GM12873 (cell line): ENCODE results near the gene ADORA2B.

Source experiments
- TF ChIP-seq, protein P1 (sequence below): IDR thresholded peaks from 2 replicates; pipeline ENCODE4 v1.5.1; 2012; ENCODE audit warnings: low read depth, mild to moderate bottlenecking, moderate library complexity, low read length, control low read depth; ENCODE audit not compliant: insufficient read depth; ENCODE audit errors: missing control alignments

ADORA2B gene

DNA sequence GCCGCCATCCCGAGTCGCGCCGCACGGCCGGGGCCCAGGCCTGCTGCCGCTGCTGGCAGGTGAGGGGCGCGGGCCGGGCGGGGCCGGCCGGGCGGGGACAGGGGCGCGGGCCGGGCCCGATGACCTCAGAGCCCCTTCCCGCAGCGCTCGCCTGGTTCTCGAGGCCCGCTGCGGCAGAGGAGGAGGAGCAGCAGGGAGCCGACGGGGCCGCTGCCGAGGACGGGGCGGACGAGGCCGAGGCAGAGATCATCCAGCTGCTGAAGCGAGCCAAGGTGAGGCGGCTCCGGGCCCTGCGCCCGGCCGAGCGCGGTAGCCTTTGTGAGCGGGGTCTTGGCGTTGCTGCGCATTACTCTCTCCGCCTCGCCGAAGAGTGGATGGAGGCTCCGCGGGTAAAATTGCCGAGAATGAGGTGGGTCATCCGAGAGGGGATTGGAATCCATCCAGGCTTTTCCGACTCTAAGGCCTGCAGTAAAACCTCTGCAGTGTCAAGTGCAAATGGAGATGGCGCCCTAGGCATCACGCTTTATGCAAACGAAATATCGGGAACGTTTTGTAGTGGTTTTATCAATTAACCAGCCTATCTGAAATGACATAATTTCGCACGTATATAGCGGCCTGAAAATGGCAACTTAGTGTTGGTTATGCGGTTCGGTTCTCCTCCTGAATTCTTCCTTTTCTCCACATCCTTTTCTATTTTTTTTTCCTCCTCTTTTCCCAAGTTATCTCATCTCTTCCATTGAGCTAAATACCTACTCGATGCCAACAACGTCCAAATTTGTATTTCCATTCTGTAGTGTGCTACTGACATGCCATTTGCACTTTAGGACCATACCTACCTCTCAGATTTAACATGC is 55.3 kb downstream of the ADORA2B start:
- TF ChIP-seq, protein P1, sequence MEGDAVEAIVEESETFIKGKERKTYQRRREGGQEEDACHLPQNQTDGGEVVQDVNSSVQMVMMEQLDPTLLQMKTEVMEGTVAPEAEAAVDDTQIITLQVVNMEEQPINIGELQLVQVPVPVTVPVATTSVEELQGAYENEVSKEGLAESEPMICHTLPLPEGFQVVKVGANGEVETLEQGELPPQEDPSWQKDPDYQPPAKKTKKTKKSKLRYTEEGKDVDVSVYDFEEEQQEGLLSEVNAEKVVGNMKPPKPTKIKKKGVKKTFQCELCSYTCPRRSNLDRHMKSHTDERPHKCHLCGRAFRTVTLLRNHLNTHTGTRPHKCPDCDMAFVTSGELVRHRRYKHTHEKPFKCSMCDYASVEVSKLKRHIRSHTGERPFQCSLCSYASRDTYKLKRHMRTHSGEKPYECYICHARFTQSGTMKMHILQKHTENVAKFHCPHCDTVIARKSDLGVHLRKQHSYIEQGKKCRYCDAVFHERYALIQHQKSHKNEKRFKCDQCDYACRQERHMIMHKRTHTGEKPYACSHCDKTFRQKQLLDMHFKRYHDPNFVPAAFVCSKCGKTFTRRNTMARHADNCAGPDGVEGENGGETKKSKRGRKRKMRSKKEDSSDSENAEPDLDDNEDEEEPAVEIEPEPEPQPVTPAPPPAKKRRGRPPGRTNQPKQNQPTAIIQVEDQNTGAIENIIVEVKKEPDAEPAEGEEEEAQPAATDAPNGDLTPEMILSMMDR = no peak

DNA sequence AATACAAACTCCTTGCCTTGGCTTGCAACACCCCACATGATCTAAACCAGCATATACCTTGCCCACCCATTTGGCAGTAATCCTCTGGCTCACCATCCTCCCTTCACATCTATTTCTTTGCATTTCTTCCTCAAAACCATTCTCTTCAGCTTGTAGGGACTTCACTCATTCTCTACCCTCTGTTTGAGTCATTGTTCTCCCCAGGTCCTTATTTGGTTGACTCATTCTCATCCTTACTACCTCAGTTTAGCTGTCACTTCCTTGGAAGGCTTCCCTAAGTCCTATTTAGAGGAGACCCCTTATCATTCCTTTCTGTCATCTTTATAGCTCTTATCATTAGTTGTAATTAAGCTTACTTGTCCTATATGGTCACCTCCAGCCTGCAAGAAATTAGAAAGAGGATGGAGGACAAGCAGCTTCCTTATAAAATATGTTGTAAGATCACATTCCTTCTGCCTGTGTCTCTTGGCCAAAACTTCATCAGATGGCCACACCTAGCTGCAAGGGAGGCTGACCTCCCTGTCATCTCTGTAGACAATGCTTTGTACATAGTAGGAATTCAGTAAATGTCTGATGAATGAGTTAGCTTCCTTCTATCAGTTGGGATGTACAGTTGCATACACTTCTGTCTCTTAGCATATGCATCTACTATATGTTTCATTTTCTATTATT is 56.4 kb downstream of the ADORA2B start:
- TF ChIP-seq, protein P1 = no peak

DNA sequence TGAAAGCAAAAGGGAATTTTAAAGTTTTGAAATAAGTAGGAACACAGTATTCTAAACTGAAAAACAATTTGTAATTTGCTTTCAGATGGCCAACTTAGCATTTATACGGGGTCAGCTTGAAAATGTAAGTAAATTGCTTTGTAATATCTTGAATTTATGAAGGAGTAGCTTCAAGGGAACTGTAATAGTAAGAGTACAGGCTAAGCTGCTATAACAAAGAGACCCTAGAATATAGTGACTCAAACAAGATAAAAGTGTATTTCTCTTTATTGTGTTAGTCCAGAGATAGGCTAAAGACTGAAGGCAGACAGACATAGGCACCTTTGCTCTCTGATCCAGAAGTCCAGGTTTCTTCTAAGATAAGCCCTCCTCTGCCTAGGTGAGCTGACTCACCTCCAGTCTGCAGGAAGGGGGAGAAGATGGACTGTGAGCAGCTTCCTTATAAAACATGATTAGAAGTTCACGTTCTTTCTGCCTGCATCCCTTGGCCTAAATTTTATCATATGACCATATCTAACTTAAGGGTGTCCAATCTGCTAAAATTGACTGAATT is 57.9 kb downstream of the ADORA2B start:
- TF ChIP-seq, protein P1 = no peak

DNA sequence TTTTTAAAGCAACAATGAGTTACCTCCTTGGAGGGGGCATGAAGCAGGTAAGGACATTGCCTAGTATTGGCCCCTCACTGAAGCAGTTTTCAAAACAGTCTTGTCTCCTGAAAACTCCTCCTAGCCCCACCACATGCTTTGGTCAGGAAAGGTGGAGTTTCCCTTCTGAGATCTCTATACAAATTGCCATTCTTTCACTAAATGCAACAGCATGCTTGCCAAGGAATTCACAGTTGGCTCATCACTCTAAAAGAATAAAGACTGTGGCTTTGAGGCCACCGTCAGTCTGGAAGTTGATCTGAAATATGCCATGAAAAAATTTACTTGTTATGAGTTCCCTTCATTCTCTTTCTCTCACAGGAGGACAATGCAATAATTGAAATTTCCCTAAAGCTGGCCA is 58.9 kb downstream of the ADORA2B start:
- TF ChIP-seq, protein P1 = no peak

DNA sequence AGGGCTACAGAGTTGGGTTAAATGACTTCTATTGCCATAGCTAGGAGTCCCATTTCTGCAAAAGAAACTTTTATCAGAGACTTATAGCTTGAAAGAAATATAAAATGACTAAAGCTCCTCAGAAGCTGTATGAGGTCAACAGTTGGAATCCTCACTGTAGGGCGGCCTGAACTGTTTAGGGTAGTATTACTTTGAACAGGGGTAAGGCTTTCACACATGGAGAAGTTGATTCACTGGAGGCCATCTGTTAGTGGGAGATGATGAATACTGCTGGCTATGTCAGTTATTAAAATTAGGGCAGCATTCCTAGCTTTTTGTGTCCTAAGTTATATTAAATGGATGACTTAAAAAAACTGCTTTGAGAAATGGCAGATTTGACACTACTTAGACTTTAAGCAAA is 60.7 kb downstream of the ADORA2B start:
- TF ChIP-seq, protein P1 = no peak

DNA sequence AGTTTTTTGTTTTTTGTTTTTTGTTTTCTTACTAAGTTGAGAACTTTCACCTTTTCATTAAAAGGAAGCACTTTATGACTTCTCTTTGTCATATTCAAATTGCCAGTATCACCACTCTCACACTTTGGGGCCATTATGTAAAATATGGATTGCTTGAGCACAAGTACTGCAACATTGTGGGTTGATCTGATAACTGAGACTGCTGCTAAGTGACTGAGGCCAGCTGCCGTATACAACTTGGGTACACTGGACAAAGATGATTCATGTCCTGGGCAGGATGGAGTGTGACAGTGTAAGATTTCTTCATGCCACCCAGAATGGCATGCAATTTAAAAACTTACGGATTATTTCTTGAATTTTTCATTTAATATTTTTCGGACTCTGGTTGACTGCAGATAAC is 62.5 kb downstream of the ADORA2B start:
- TF ChIP-seq, protein P1 = no peak

DNA sequence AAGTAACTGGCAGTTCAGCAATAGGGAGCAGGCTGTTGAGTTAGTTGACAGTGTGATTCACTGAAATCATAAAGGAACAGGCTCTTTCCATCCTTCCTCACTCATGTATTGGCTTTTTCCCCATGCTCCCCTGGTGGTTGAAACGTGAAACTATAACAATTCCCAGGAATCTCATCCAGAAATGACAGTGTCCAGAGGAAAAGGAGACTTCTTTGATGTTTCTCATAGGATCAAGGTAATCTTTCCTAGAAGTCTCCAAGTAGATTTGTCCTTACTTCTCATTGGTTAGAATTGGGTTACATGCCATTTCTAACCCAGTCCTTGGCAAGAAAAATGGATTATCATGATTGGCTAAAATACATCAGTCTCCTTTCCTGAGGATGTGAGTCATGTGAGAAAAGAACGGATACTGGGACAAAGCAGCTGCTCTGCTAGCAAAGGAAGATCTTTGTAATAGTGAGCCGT is 69.0 kb downstream of the ADORA2B start:
- TF ChIP-seq, protein P1 = peak; percentile 25
